ENCODE results near the gene CDC14A.

DNA sequence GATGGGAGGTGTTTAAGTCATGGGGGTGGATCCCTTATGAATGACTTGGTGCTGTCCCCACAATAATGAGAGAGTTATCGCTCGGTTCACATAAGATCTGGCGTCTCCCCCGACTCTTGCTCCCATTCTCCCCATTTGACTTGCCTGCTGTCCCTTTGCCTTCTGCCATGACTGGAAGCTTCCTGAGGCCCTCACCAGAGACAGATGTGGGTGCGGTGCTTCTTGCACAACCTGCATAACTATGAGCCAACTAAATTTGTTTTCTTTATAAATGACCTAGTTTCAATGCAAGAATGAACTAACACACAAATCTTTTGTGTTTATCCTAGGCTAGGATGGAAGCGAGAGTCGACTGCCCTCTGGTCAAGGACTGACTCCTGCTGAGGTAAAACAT lies 31.2 kb upstream of the CDC14A start:
- TF ChIP-seq, protein P1, sequence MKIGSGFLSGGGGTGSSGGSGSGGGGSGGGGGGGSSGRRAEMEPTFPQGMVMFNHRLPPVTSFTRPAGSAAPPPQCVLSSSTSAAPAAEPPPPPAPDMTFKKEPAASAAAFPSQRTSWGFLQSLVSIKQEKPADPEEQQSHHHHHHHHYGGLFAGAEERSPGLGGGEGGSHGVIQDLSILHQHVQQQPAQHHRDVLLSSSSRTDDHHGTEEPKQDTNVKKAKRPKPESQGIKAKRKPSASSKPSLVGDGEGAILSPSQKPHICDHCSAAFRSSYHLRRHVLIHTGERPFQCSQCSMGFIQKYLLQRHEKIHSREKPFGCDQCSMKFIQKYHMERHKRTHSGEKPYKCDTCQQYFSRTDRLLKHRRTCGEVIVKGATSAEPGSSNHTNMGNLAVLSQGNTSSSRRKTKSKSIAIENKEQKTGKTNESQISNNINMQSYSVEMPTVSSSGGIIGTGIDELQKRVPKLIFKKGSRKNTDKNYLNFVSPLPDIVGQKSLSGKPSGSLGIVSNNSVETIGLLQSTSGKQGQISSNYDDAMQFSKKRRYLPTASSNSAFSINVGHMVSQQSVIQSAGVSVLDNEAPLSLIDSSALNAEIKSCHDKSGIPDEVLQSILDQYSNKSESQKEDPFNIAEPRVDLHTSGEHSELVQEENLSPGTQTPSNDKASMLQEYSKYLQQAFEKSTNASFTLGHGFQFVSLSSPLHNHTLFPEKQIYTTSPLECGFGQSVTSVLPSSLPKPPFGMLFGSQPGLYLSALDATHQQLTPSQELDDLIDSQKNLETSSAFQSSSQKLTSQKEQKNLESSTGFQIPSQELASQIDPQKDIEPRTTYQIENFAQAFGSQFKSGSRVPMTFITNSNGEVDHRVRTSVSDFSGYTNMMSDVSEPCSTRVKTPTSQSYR (CRISPR knock-in tag; IDR thresholded peaks at IDR 0.05), result no peak
- TF ChIP-seq, protein P2, sequence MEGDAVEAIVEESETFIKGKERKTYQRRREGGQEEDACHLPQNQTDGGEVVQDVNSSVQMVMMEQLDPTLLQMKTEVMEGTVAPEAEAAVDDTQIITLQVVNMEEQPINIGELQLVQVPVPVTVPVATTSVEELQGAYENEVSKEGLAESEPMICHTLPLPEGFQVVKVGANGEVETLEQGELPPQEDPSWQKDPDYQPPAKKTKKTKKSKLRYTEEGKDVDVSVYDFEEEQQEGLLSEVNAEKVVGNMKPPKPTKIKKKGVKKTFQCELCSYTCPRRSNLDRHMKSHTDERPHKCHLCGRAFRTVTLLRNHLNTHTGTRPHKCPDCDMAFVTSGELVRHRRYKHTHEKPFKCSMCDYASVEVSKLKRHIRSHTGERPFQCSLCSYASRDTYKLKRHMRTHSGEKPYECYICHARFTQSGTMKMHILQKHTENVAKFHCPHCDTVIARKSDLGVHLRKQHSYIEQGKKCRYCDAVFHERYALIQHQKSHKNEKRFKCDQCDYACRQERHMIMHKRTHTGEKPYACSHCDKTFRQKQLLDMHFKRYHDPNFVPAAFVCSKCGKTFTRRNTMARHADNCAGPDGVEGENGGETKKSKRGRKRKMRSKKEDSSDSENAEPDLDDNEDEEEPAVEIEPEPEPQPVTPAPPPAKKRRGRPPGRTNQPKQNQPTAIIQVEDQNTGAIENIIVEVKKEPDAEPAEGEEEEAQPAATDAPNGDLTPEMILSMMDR (IDR thresholded peaks at IDR 0.05), result no peak
- TF ChIP-seq, protein P3, sequence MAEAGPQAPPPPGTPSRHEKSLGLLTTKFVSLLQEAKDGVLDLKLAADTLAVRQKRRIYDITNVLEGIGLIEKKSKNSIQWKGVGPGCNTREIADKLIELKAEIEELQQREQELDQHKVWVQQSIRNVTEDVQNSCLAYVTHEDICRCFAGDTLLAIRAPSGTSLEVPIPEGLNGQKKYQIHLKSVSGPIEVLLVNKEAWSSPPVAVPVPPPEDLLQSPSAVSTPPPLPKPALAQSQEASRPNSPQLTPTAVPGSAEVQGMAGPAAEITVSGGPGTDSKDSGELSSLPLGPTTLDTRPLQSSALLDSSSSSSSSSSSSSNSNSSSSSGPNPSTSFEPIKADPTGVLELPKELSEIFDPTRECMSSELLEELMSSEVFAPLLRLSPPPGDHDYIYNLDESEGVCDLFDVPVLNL (CRISPR knock-in tag; IDR thresholded peaks at IDR 0.05; ENCODE audit: borderline replicate concordance, low read depth), result no peak
- TF ChIP-seq ATF1 (CRISPR knock-in tag; IDR thresholded peaks at IDR 0.05) (no peak), ZNF219 (CRISPR knock-in tag; IDR thresholded peaks at IDR 0.05; ENCODE audit: borderline replicate concordance) (no peak), NR2C2 (CRISPR knock-in tag; IDR thresholded peaks at IDR 0.05) (no peak), ZNF423 (CRISPR knock-in tag; IDR thresholded peaks at IDR 0.05) (no peak)
- TF ChIP-seq, protein P4, sequence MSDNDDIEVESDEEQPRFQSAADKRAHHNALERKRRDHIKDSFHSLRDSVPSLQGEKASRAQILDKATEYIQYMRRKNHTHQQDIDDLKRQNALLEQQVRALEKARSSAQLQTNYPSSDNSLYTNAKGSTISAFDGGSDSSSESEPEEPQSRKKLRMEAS (CRISPR knock-in tag; IDR thresholded peaks at IDR 0.05), result no peak
- TF ChIP-seq, protein P5, sequence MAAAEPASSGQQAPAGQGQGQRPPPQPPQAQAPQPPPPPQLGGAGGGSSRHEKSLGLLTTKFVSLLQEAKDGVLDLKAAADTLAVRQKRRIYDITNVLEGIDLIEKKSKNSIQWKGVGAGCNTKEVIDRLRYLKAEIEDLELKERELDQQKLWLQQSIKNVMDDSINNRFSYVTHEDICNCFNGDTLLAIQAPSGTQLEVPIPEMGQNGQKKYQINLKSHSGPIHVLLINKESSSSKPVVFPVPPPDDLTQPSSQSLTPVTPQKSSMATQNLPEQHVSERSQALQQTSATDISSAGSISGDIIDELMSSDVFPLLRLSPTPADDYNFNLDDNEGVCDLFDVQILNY (CRISPR knock-in tag; IDR thresholded peaks at IDR 0.05), result no peak
- TF ChIP-seq, protein P6, sequence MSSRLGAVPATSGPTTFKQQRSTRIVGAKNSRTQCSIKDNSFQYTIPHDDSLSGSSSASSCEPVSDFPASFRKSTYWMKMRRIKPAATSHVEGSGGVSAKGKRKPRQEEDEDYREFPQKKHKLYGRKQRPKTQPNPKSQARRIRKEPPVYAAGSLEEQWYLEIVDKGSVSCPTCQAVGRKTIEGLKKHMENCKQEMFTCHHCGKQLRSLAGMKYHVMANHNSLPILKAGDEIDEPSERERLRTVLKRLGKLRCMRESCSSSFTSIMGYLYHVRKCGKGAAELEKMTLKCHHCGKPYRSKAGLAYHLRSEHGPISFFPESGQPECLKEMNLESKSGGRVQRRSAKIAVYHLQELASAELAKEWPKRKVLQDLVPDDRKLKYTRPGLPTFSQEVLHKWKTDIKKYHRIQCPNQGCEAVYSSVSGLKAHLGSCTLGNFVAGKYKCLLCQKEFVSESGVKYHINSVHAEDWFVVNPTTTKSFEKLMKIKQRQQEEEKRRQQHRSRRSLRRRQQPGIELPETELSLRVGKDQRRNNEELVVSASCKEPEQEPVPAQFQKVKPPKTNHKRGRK (CRISPR knock-in tag; IDR thresholded peaks at IDR 0.05; ENCODE audit: borderline replicate concordance), result no peak
